Activated CD4-positive, alpha-beta T cell treated with anti-CD3 and anti-CD28 coated beads, Interleukin-10, Interleukin-2, amounts not matched to agents 100 ng/mL and 50 ng/mL, durations not matched to agents 16 hours and 8 hours (primary cell): ENCODE measurements around the gene PTRH2.
"Not testable (repeated sequence)": the region's sequence is repeated elsewhere in the genome, so short reads cannot be mapped to it uniquely, and the experiment has no call there.

Experiments
- DNase-seq: peaks from one replicate; pipeline ENCODE4 v3.0.0-alpha.2; 2020

Gene PTRH2

DNA sequence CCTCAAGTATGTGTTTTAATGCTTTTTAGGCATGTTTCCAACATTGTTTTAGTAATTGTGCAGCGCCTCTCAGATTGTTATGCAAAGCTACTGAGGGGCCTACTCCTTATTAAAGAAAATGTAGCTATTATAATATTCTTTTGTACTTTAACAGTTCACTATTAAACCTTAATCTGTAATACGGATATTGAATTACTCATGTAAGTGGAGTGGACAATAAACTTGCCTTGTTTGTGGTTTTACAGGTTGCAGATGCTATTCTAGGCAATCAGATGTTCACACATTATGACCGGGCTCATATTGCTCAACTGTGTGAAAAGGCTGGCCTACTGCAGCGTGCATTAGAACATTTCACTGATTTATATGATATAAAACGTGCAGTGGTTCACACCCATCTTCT, 41.0 kb downstream of the PTRH2 start:
- DNase-seq, result no peak

DNA sequence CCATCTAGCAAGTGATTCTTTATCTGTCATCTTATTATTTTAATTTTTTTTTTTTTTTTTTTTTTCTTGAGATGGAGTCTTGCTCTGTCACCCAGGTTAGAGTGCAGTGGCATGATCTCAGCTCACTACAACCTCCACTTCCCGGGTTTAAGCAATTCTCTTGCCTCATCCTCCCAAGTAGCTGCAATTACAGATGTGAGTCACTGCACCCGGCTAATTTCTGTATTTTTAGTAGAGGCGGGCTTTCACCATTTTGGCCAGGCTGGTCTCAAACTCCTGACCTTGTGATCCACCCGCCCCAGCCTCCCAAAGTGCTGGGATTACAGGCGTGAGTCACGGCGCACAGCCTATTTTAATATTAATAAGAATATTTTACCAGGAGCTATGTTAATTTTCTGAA, 50.6 kb downstream of the PTRH2 start:
- DNase-seq, result not testable (repeated sequence)

DNA sequence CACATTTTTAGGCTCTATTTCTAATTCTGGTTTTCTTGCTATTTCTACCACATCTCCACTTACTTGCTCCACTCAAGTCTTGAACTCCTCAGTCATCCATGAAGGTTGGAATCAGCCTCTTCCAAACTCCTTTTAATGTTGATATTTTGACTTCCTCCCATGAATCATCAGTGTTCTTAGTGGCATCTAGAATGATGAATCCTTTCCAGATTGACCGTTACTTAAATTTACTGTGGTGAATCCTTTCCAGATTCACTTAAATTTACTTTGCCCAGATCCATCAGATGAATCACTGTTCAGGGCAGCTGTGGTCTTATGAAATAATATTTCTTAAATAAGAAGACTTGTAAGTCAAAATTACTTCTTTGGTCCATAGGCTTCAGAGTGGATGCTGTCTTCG, 55.1 kb downstream of the PTRH2 start:
- DNase-seq, result no peak

DNA sequence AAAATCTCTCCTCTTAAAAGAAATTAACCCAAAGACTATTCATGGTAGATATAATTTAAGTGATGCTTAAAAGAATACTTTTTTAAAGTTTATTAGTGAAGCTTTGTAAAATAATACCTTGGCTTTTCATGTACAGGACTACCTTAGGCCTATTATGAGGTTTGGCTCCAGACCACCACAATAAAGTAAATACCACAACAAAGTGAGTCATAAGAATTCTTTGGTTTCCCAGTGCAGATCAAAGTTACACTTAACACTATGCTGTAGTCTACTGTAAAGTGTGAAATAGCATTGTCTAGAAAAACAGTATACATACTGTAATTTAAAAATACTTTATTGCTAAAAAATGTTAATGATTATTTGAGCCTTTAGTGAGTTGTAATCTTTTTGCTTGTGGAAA, 55.9 kb downstream of the PTRH2 start:
- DNase-seq, result peak; percentile 33

DNA sequence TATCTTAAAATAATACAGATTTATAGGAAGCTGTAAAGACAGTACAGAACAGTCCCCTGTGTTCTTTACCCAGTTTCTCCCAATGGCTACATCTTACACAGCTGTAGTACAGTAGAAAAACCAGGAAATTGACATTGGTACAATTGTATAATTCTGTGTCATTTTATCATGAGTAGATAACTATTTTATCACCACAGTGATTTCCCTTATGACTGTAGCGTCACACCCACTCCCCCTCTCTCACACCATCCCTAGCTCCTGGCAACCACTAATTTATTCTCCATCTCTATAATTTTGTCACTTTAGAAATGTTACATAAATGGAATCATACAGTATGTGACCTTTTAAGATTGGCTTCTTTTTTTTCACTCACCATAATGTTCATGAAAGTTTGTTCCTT, 56.6 kb downstream of the PTRH2 start:
- no peak for DNase-seq

DNA sequence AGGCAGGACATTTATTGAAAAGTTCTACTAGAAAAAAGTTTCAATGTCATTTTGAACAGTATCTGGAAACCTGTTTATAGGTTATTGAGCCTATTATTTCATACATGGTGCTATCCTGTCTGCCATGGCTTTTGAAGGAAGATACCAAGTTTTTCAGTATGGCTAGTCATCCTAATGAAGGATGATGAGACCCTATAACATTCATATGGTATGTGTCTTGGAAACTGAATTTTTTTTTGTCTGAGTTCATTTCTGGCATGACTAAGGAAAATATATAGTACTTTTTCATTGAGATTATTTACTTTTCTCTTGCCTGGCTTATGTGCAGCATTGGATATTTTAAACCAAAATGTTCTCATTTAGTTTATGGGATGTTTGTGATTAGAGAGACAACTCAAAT, 57.3 kb downstream of the PTRH2 start:
- DNase-seq, result no peak
